HG02981 (cell line): ENCODE measurements around the gene ADARB2.
"Not testable (repeated sequence)": the region's sequence is repeated elsewhere in the genome, so short reads cannot be mapped to it uniquely, and the experiment has no call there.

Experiments used
- ATAC-seq: cut with Tn5 transposase; IDR thresholded peaks from one replicate; pipeline ENCODE4 v1.9.1; 2021; ENCODE audit warnings: mild to moderate bottlenecking, moderate library complexity; ENCODE audit not compliant: unreplicated experiment

ADARB2 gene

GRCh38 chr10:1274111-1274661 is 463.1 kb downstream of the ADARB2 start:
- no peak for ATAC-seq

DNA sequence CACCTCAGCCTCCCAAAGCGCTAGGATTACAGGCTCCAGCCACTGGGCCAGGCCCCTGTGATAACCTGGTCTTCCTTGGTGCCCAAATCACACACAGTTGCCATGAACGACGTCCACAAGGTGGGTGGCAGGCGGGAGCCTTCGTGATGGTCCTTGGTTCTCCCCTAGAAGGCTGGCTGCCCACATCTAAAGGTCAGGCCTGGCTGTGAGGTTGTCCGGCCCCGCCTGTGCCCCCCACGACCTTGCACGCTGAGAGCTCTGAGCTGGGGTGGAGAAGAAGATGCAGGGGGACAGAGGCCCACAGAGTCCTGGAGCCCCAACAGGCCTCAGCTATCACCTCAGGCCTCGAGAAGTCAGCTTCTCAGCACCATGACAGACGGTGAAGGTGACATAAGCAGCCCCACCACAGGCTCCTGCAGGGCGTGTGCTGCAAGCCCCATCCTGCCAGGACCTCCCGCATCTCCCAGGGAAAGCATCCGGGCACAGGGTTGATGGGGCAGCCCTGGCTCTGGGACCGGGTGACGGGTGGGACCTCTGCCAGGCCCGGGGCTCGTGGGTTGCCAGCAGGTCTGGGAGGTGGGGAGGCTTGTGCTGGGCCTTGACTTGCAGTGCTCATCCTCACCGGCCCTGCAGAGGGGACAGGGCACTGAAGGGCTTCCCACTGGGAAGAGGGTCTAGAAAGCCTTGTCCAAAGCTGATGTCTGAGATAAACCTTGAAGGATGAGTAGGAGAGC is 463.8 kb downstream of the ADARB2 start:
- no peak for ATAC-seq

GRCh38 chr10:1272777-1273161 is 464.6 kb downstream of the ADARB2 start:
- ATAC-seq: no peak

DNA sequence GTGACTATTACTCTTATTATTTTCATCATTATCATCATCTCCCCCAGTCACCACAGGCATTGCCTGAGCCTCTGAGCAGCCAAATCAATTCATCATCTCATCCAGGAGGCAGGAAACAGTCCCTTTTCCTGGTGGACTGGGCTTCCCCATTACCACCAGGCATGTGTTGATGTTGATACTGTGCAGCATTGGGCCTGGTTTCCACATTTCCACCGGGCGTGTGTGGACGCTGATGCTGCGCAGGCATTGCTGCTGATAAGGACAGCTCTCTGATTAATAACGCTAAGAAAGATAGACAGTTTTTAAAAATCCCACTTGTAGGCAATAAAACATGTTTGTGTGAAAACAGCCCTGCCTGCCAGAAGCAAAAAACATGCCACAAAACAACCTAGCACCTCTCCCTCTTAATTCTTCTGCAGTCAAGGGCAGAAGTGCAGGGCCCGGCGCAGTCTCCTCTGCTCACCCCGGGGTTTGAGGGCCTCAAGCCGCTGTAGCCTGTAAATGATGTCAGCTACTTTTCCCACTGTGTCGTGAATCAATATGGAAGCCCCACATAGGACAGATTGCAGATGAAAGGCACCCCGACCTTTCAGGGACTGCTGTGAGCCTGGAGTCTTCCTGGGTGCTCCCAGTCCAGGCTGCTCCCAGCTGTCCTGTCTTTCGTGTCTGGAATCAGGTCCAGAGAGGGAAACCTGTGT is 465.1 kb downstream of the ADARB2 start:
- ATAC-seq: no peak

DNA sequence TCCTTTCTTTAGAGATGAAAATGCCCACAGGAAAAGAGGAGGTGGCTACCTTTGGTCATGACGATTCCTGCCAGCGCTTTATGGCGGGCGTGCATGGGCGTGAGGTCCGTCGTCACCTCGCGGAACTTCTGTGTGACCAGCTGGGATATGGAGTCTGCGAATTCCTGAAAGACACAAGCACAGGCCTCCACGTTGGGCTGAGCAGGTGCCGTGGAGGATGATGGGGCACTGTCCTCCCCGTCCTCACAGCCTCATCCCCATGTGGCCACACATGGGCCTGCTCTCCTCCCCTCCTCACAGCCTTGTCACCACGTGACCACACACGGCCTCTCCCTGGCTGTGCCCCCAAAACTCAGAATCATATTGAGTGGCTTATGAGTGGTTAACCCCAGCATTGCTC is 466.4 kb downstream of the ADARB2 start:
- ATAC-seq: no peak

- ATAC-seq: no peak
These were observed 466.8 kb downstream of the ADARB2 start for GRCh38 chr10:1270490-1270889.

- ATAC-seq: no peak
These were observed 468.5 kb downstream of the ADARB2 start for GRCh38 chr10:1268831-1269230.

DNA sequence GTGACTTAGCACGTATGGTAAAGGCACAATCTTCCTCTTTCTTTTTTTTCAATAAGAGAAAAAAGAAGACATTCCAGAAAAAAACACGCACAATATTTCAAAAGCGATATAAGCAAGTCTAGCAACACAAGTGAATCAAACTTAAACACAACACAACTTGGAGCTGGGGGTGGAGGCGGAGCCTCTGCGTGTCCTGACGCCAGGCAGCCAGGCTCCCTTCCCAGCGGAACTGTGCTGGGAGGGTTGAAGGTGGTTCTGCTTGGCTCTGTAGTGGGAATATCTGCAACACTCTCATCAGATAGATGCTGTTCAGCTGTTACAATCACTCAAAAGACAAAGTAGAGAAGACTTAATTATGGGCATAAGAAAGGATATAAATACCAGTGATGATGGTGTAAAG is 469.8 kb downstream of the ADARB2 start:
- ATAC-seq: no peak

DNA sequence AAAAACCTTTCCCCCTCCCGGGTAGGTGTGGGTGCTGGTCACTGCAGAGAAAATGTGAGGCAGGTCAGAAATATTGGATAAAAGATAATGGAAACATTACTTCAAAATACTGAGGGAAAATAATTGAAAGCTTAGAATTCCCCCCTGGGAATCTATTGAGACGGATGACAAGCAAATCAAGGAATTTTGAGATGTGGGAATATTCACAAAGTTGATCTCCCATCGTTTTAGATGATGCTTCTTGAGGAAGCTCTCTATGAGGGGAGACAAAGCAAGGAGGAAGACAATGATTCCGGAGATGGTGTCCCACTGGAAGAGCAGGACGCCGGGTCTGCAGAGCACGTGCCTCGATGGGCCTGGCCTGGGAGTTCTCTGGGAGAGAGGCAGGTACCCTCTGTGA is 470.2 kb downstream of the ADARB2 start:
- ATAC-seq: no peak

DNA sequence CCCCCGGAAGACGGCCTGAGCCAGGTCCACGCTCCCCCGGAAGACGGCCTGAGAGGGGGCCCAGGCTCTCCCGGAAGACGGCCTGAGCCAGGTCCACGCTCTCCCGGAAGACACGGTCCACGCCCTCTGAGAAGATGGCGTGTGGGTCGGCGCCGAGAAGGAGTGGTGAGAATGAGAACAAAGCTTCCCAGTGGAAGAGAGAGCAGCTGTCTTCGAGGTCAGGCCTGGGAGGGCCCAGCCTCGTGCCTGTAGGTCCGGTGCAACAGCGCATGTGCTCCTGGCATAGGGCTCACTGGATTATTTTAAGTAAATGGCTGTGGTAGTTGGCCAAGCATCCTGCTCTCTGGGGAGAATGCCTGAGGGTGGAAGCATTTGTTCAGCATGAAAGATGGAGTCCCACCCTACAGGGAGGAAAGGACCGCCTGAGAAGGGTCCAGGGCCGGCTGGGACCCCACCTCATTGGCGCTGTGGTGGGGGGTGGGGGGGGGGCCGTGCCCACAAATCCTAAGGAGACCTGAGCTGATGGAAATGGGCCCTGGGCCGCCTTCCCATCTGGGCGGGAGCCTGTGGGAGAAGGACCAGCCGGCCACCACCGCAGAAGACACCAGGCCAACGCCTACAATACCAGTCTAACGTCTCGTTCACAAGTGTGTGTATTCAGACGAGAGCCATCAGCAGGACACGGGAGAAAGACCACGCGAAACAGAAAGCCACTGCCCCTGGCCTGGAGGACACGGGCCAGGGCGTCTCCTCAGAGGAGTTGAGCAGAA is 471.1 kb downstream of the ADARB2 start:
- ATAC-seq: no peak

DNA sequence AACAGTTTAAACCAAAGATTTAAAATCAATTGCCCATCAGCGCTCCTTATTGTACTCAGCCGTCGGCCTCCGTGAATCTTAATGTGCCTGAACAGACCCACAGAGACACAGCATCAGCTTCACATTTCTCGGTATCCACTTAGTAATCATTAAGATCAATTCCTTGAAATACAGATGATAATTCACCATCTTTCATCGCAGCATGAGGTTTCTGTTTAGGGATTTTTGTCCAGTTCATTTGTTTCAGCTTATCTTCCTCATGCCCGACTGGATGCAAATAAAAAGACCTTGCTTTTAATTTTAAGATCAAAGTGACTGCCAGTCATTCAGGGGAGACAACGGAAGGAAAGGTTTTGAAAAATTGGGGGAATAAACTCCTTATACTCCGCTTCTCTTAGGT is 473.3 kb downstream of the ADARB2 start:
- no peak for ATAC-seq

GRCh38 chr10:1257274-1257673 is 480.1 kb downstream of the ADARB2 start:
- no peak for ATAC-seq

- no peak for ATAC-seq
These were observed 480.9 kb downstream of the ADARB2 start for GRCh38 chr10:1256432-1256725.

- ATAC-seq: no peak
These were observed 481.5 kb downstream of the ADARB2 start for GRCh38 chr10:1255600-1256431.

DNA sequence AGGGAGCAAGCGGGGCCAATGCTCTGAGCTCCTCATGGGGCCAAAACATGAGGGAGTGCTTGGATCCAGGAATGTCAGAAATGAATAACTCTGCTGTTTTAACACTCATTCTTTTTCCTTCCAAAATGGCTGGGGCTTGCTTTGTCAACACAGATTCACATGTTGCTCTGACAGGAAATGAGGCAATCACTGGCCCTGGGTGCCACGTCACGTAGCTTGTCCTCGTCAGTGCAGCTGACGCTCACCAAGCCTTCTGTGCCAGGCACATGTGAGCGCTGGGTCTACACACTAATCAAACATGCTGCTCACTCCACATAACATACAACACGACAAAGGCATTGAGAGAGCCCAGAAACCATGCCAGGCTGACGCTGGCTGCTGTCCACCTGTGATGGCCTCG is 482.2 kb downstream of the ADARB2 start:
- ATAC-seq: no peak

- no peak for ATAC-seq
These were observed 483.6 kb downstream of the ADARB2 start for GRCh38 chr10:1253523-1254353.

- ATAC-seq: no peak
These were observed 485.6 kb downstream of the ADARB2 start for GRCh38 chr10:1251769-1252168.

DNA sequence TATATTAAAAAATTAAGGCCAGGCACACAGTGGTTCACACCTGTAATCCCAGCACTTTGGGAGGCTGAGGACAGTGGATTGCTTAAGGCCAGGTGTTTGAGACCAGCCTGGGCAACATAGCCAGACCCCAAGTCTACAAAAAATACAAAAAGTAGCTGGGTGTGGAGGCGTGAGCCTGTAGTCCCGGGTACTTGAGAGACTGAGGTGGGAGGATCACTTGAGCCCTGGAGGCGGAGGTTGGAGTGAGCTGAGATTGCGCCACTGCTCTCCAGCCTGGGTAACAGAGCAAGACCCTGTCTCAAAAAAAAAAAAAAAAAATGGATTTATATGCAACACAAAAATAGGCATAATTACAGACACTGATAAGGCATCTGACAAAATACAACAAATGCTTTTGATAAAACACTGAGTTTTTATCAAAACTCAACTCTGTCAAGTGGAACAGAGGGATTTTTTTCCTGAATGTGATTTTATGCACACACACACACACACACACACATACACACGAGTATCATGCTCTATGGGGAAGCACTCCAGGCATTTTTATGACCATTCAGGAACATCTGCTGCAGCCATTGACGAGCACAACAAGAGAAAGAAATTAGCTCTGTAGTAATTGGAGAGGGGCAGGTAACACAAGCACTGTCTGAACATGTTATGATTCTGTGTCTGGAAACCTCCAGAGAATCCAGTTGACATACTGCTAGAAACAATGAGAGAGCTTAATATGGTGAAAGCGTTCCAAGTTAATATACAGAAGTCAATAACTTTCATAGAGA is 488.0 kb downstream of the ADARB2 start:
- no peak for ATAC-seq

DNA sequence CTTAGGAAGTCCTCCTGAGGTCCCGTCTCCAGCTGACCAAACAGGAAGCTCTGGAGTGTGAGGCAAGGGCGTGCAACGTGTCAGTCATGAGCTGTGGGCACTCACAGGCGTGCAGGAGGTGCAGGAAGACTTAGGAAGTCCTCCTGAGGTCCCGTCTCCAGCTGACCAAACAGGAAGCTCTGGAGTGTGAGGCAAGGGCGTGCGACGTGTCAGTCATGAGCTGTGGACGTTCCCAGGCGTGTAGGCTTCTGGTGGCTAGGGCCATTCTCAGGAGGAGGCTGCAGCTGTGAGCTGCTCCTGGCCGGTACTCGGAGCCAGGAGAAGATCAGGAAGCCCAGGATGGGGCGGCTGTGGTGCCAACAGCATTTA is 489.1 kb downstream of the ADARB2 start:
- not testable (repeated sequence) for ATAC-seq
